ENCODE data around the gene RUNX3.
"Not testable (repeated sequence)": the region's sequence is repeated elsewhere in the genome, so short reads cannot be mapped to it uniquely, and the experiment has no call there.

The RUNX3 gene

DNA sequence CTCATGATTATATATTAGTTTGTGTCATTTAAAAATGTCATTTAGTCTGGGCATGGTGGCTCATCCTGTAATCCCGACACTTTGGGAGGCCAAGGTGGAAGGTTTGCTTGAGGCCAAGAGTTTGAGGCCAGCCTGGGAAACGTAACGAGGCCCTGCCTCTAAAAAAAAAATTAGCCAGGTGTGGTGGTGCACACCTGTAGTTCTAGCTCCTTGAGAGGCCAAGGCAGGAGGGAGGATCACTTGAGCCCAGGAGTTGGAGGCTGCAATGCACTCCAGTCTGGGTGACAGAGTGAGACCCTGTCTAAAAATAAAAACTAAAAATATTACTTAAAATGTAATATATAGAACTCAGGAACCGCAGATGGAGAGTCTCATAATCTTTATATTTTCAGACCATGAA, 34.6 kb downstream of the RUNX3 start:
- H3K4me3 ChIP-seq (ENCODE audit: low read length) = no peak overlapping the region
- H3K9me3 ChIP-seq (ENCODE audit: insufficient read depth, low read depth, low read length) = peaks cover 15% of the 10 kb centered on the region
- H3K9ac ChIP-seq (ENCODE audit: low read depth, low read length) = no peak overlapping the region
- no peaks in the 10 kb centered on the region for H3K4me1 ChIP-seq (ENCODE audit: insufficient read depth, low read length)
- H3K36me3 ChIP-seq (ENCODE audit: insufficient read depth, low read length) = no peaks in the 10 kb centered on the region
- 89% methylated on average over 4 of the region's 4 CpGs for WGBS
- no peak overlapping the region for H3K27ac ChIP-seq (ENCODE audit: low read depth, low read length)
- H3K27me3 ChIP-seq (ENCODE audit: insufficient read depth, low read length) = no peaks in the 10 kb centered on the region

DNA sequence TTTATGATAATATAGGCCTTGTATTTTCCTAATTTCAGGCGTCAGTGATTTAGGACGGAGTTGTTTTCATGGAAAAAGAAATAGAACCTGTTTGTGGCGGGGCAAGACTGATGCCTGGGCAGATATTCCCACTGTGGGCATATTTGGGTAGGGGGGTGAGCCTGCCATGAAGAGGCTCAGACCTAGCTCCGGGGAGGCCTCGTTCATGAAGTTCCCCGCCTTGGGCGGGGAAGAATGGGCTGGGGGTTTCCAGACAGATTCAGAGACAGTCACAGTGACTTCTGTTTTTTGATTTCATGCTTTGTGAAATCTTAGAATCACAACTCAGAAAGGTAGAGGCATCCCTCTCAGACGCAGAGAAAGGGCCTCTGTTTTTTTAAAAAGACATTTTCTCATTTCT, 36.1 kb downstream of the RUNX3 start:
- H3K27ac ChIP-seq (ENCODE audit: low read depth, low read length) = no peak overlapping the region
- H3K4me3 ChIP-seq (ENCODE audit: low read length) = no peak overlapping the region
- peaks cover 15% of the 10 kb centered on the region for H3K9me3 ChIP-seq (ENCODE audit: insufficient read depth, low read depth, low read length)
- no peak overlapping the region for H3K9ac ChIP-seq (ENCODE audit: low read depth, low read length)
- H3K4me1 ChIP-seq (ENCODE audit: insufficient read depth, low read length) = no peaks in the 10 kb centered on the region
- 86% methylated on average over 8 of the region's 8 CpGs for WGBS
- no peaks in the 10 kb centered on the region for H3K27me3 ChIP-seq (ENCODE audit: insufficient read depth, low read length)
- no peaks in the 10 kb centered on the region for H3K36me3 ChIP-seq (ENCODE audit: insufficient read depth, low read length)

DNA sequence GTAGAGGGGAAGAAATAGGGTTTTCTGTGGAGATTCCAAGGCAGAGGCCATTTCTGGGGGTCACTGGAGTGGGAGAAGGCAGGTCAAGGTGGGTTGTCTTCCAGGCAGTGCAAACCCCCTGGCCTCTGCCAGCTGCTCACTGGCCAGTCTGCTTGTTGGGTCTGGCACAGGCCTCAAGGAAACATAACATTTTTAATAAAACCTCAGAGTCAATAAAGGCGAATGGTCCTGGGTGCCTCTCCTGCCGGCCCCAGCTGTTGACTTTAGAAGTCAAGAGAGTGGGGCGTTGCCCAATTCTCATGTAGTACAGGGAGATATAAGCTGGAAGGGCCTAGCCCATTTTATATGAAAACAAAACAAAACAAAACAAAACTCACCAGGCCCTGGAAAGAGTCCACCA, 36.6 kb downstream of the RUNX3 start:
- Histone ChIP-seq H3K27ac (ENCODE audit: low read depth, low read length) (no peak overlapping the region), H3K9me3 (ENCODE audit: insufficient read depth, low read depth, low read length) (peaks cover 15% of the 10 kb centered on the region), H3K4me3 (ENCODE audit: low read length) (no peak overlapping the region), H3K9ac (ENCODE audit: low read depth, low read length) (no peak overlapping the region), H3K36me3 (ENCODE audit: insufficient read depth, low read length) (no peaks in the 10 kb centered on the region), H3K4me1 (ENCODE audit: insufficient read depth, low read length) (no peaks in the 10 kb centered on the region), H3K27me3 (ENCODE audit: insufficient read depth, low read length) (no peaks in the 10 kb centered on the region)
- WGBS = 98% methylated on average over 3 of the region's 3 CpGs

DNA sequence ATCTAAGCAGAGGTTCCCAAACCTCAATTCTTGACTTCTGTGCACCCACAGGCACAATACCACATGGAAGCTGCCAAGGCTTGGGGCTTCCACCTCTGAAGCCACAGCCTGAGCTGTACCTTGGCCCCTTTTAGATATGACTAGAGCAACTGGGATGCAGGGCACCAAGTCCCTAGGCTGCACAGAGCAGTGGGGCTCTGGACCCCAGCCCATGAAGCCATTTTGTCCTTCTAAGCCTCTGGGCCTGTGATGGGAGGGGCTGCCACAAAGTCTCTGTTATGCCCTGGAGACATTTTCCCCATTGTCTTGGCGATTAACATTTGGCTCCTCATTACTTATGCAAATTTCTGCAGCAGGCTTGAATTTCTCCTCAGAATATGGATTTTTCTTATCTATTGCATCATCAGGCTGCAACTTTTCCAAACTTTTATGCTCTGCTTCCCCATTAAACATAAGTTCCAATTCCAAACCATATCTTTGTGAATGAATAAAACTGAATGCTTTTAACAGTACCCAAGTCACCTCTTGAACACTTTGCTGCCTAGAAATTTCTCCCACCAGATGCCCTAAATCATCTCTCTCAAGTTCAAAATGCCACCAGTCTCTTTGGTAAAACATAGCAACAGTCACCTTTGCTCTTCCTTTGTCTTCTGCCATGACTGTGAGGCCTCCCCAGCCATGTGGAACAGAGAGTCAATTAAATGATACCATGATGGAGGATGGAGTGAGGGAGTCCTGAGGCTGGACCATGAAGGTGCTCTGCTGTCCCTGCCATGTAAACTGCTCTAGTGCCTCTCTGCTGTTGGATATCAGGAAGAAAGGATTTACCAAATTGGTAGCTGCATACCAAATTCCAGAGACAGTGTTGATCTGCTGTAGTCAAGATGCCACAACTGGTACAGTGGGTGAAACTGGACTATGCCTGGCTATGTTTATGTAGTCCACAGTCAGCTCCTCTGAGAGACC, 37.6 kb downstream of the RUNX3 start:
- Histone ChIP-seq H3K4me3 (ENCODE audit: low read length) (no peak overlapping the region), H3K9ac (ENCODE audit: low read depth, low read length) (no peak overlapping the region), H3K4me1 (ENCODE audit: insufficient read depth, low read length) (no peaks in the 10 kb centered on the region), H3K27ac (ENCODE audit: low read depth, low read length) (no peak overlapping the region), H3K36me3 (ENCODE audit: insufficient read depth, low read length) (no peaks in the 10 kb centered on the region), H3K9me3 (ENCODE audit: insufficient read depth, low read depth, low read length) (peaks cover 15% of the 10 kb centered on the region), H3K27me3 (ENCODE audit: insufficient read depth, low read length) (no peaks in the 10 kb centered on the region)
- WGBS = 73% methylated on average over 1 of the region's 1 CpG

DNA sequence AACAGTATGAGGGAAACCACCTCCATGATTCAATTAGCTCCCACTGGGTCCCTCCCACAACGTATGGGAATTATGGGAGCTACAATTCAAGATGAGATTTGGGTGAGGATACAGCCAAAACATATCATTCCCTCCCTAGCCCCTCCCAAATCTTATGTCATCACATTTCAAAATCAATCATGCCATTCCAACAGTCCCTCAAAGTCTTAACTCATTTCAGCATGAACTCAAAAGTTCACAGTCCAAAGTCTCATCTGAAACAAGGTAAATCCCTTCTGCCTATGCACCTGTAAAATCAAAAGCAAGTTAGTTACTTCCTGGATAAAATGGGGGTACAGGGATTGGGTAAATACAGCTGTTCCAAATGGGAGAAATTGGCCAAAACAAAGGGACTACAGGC, 38.7 kb downstream of the RUNX3 start:
- not testable (repeated sequence) for H3K9ac ChIP-seq (ENCODE audit: low read depth, low read length); H3K27ac ChIP-seq (ENCODE audit: low read depth, low read length); H3K36me3 ChIP-seq (ENCODE audit: insufficient read depth, low read length); H3K4me1 ChIP-seq (ENCODE audit: insufficient read depth, low read length); H3K27me3 ChIP-seq (ENCODE audit: insufficient read depth, low read length); H3K4me3 ChIP-seq (ENCODE audit: low read length)
- 80% methylated on average over 1 of the region's 1 CpG for WGBS
- peaks cover 15% of the 10 kb centered on the region for H3K9me3 ChIP-seq (ENCODE audit: insufficient read depth, low read depth, low read length)

DNA sequence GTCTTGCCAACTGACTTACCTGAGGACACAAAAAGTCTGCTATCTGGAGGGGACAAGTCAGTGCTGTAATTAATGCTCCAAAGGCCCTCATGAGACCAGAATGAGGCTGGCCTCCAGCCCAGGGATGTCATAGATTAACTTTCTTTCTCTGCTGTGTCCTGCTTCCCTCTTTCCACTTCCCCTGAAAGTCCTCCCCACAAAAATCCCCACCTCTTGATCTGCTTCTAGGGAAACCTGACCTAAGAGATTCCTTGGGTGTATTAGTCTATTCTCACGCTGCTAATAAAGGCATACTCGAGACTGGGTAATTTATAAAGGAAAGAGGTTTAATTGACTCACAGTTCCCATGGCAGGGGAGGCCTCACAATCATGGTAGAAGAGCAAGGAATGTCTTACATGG, 39.2 kb downstream of the RUNX3 start:
- peaks cover 15% of the 10 kb centered on the region for H3K9me3 ChIP-seq (ENCODE audit: insufficient read depth, low read depth, low read length)
- WGBS = 90% methylated on average over 2 of the region's 2 CpGs
- H3K36me3 ChIP-seq (ENCODE audit: insufficient read depth, low read length) = no peaks in the 10 kb centered on the region
- H3K4me3 ChIP-seq (ENCODE audit: low read length) = no peak overlapping the region
- no peaks in the 10 kb centered on the region for H3K27me3 ChIP-seq (ENCODE audit: insufficient read depth, low read length)
- H3K4me1 ChIP-seq (ENCODE audit: insufficient read depth, low read length) = no peaks in the 10 kb centered on the region
- H3K9ac ChIP-seq (ENCODE audit: low read depth, low read length) = no peak overlapping the region
- H3K27ac ChIP-seq (ENCODE audit: low read depth, low read length) = no peak overlapping the region

DNA sequence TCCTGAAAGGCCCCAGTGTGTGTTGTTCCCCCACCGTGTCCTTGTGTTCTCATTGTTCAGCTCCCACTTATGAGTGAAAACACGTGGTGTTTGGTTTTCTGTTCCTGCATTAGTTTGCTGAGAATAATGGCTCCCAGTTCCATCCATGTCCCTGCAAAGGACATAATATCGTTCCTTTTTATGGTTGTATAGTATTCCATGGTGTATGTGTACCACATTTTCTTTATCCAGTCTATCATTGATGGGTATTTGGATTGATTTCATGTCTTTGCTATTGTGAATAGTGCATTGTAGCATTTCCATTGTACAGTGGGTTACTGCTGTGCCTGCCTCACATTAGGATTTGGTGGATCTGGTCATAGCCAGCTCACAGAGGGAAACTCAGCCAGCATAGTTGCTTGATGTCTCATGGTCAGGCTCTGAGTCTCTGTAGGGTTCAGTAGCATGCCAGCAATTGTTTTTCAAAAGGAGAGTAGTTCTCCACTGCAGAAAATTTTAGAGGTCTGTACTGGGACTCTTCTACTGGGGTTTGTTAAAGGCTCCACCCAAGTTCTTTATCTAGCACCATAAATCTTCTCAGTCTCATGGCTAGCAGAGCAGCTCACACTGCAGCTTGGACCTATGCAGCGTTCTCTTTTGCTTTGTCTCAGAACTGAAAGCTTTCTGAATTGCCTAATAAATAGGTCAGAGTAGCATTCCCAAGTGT, 41.0 kb downstream of the RUNX3 start:
- Histone ChIP-seq H3K4me3 (ENCODE audit: low read length) (no peak overlapping the region), H3K36me3 (ENCODE audit: insufficient read depth, low read length) (no peaks in the 10 kb centered on the region), H3K9ac (ENCODE audit: low read depth, low read length) (no peak overlapping the region), H3K9me3 (ENCODE audit: insufficient read depth, low read depth, low read length) (peaks cover 15% of the 10 kb centered on the region), H3K27ac (ENCODE audit: low read depth, low read length) (no peak overlapping the region), H3K4me1 (ENCODE audit: insufficient read depth, low read length) (no peaks in the 10 kb centered on the region), H3K27me3 (ENCODE audit: insufficient read depth, low read length) (peaks cover 2% of the 10 kb centered on the region; the same call in 1 of the 2 replicates)
- WGBS = 87% methylated on average over 4 of the region's 4 CpGs

DNA sequence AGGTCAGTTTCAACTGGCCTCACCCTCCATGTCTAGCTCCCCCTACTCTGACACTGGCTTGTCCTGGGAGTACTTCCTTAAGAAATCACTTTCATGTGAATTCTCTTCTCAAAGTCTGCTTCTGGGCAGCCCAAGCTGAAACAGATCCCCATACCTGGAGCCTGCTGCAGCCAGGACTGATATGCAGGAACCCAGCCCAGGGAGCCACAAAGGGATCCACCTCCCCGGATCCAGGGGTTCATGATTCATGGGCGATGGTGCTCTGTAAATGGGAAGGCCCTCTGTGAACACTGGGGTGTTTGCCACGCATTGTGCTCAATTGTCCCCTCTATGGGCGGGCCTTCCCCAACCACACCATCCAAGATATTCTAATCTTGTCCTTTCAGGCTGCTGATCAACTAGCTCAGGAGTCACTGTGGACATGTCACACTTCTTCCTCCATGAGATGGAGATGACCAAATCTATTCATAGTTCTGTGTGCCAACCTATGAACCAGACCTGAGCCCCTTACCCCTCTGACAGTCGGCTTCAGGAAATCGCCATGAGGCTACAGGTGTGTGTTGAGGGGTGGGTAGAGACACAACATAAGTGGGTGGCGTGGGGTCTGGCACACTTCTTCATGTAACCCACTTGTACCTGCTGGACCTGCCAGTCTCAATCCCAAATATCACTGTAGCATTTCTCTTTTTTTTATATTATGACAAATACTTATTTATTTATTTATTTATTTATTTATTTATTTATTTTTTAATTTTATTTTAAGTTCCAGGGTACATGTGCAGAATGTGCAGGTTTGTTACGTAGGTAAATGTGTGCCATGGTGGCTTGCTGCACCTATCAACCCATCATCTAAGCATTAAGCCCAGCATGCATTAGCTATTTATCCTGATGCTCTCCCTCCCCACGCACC, 41.8 kb downstream of the RUNX3 start:
- 93% methylated on average over 9 of the region's 9 CpGs for WGBS
- no peak overlapping the region for H3K9ac ChIP-seq (ENCODE audit: low read depth, low read length)
- H3K27me3 ChIP-seq (ENCODE audit: insufficient read depth, low read length) = peaks cover 2% of the 10 kb centered on the region; the same call in 1 of the 2 replicates
- H3K36me3 ChIP-seq (ENCODE audit: insufficient read depth, low read length) = no peaks in the 10 kb centered on the region
- H3K9me3 ChIP-seq (ENCODE audit: insufficient read depth, low read depth, low read length) = peaks cover 15% of the 10 kb centered on the region
- no peak overlapping the region for H3K4me3 ChIP-seq (ENCODE audit: low read length)
- H3K27ac ChIP-seq (ENCODE audit: low read depth, low read length) = no peak overlapping the region
- no peaks in the 10 kb centered on the region for H3K4me1 ChIP-seq (ENCODE audit: insufficient read depth, low read length)

DNA sequence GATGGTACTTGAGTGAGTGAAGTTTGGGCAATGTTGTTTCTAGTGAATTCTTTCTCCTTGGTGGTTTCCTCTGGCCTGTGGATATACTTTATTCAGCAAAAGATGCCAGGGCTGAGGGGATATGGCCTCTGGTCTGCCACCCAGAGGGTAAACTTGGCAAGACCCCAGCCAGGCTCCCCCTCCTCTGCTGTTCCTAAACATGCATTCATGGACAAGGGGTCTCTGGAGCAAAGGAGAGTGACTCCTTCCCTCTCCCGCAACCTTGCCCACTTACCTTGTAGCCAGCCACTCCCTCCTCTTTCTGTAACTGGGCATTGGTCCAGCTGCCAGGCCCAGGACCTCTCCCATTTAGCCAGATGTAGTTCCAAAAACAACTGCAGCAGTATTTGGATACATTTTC, 43.8 kb downstream of the RUNX3 start:
- no peak overlapping the region for H3K27ac ChIP-seq (ENCODE audit: low read depth, low read length)
- no peaks in the 10 kb centered on the region for H3K36me3 ChIP-seq (ENCODE audit: insufficient read depth, low read length)
- H3K4me3 ChIP-seq (ENCODE audit: low read length) = no peak overlapping the region
- 91% methylated on average over 1 of the region's 1 CpG for WGBS
- peaks cover 2% of the 10 kb centered on the region; the same call in 1 of the 2 replicates for H3K27me3 ChIP-seq (ENCODE audit: insufficient read depth, low read length)
- H3K9ac ChIP-seq (ENCODE audit: low read depth, low read length) = no peak overlapping the region
- H3K4me1 ChIP-seq (ENCODE audit: insufficient read depth, low read length) = no peaks in the 10 kb centered on the region
- H3K9me3 ChIP-seq (ENCODE audit: insufficient read depth, low read depth, low read length) = peaks cover 4% of the 10 kb centered on the region

DNA sequence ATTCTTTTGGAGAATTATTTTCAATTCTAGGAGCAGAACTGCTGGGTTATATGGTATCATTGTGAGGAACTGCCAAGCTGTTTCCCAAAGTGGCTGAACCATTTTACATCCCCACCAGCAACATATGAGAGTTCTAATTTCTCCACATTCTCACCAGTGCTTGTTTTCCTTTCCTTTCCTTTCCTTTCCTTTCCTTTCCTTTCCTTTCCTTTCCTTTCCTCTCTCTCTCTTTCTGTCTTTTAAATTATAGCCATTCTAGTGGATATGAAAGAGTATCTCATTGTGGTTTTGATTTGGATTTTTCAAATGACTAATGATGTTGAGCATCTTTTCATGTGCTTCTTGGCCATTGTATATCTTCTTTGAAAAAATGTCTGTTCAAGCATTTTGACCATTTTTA, 45.3 kb downstream of the RUNX3 start:
- Histone ChIP-seq H3K27ac (ENCODE audit: low read depth, low read length) (no peak overlapping the region), H3K9me3 (ENCODE audit: insufficient read depth, low read depth, low read length) (no peaks in the 10 kb centered on the region; the same call in 1 of the 2 replicates), H3K4me3 (ENCODE audit: low read length) (no peak overlapping the region), H3K27me3 (ENCODE audit: insufficient read depth, low read length) (peaks cover 2% of the 10 kb centered on the region; the same call in 1 of the 2 replicates), H3K9ac (ENCODE audit: low read depth, low read length) (no peak overlapping the region), H3K36me3 (ENCODE audit: insufficient read depth, low read length) (no peaks in the 10 kb centered on the region), H3K4me1 (ENCODE audit: insufficient read depth, low read length) (no peaks in the 10 kb centered on the region)

Data from HUES64 (cell line).